Heart left ventricle (tissue), 16 donors: ENCODE results near the gene AGMO. TPM values are rescaled to one million over a fixed set of nuclear protein-coding genes. Genes with fewer than 3 reads are reported as not detected.

Experiments
- ATAC-seq, 4 donors: fragments of 200-7000 bp; cut with Tn5 transposase; one replicate each; pipeline ENCODE4 v1.9.1; 2020 to 2022; ENCODE audit warnings: moderate library complexity in 4 of 4, mild to moderate bottlenecking in 3 of 4, moderate number of reproducible peaks in 1 of 4
- DNase-seq, 5 donors: peaks; one replicate each; pipeline ENCODE4 v3.0.0-alpha.2; 2020
- H3K27ac ChIP-seq, 12 donors: fragments of 200-600 bp; sonication (generic) in 4 of 12; one replicate each; pipeline versions ENCODE4 v1.5.0 to v1.8.0; 2016 to 2022; ENCODE audit warnings: mild to moderate bottlenecking in 2 of 12
- H3K27me3 ChIP-seq, 9 donors: fragments of 200-600 bp; sonication (generic) in 2 of 9; one replicate each; pipeline versions ENCODE4 v1.5.1 to v1.8.0; 2016 to 2022; ENCODE audit warnings: mild to moderate bottlenecking in 3 of 9
- H3K36me3 ChIP-seq, 9 donors: fragments of 200-600 bp; sonication (generic) in 2 of 9; one replicate each; pipeline versions ENCODE4 v1.5.0 to v1.8.0; 2018 to 2022; ENCODE audit warnings: mild to moderate bottlenecking in 2 of 9
- H3K4me1 ChIP-seq, 12 donors: fragments of 200-600 bp; sonication (generic) in 4 of 12; one replicate each; pipeline versions ENCODE4 v1.5.0 to v1.8.0; 2016 to 2022; ENCODE audit warnings: mild to moderate bottlenecking in 3 of 12
- H3K4me3 ChIP-seq, 12 donors: fragments of 200-600 bp; sonication (generic) in 4 of 12; one replicate each; pipeline versions ENCODE4 v1.5.0 to v1.8.0; 2017 to 2022; ENCODE audit warnings: mild to moderate bottlenecking in 9 of 12, moderate library complexity in 4 of 12
- H3K9me3 ChIP-seq, 12 donors: fragments of 200-600 bp; sonication (generic) in 4 of 12; one replicate each; pipeline versions ENCODE4 v1.5.0 to v1.8.0; 2016 to 2022; ENCODE audit warnings: mild to moderate bottlenecking in 1 of 12
- POLR2A ChIP-seq, 2 donors: fragments of 450-650 bp; IDR thresholded peaks; one replicate each; pipeline ENCODE4 v1.6.1; 2017; ENCODE audit warnings: antibody characterized with exemption in 2 of 2, mild to moderate bottlenecking in 2 of 2, moderate library complexity in 2 of 2
- WGBS, 4 donors: extraction: QIAGEN DNeasy Blood & Tissue Kit in 2 of 4; methylation state at CpG; one replicate each; pipeline versions ENCODE4 v1.1.5 to v1.1.7; 2013 to 2018; 5-methylcytosine and 5-hydroxymethylcytosine counted together
- intact Hi-C, 10 donors: fragments of 100-400 bp; cut with DNase I; formaldehyde crosslinking; loops; one replicate each; pipeline versions ENCODE4 v1.11.1 to v1.14.2; 2022
- polyA plus RNA-seq, 2 donors: library from polyadenylated mRNA; stranded (reverse); fragments of 200-250 nt; gene quantifications; one replicate each; pipeline ENCODE4 v1.2.3, GENCODE V29; 2013
- total RNA-seq, 9 donors: library from RNA; depleted of rRNA in 2 of 9; stranded (reverse); fragments of >200 nt in 2 of 9; fragmentation: NEBNext Ultra II Directional in 3 of 9; extraction: Animal tissue kit (Norgen Biotek cat#: 25700) in 3 of 9; gene quantifications; one replicate each; pipeline versions ENCODE4 v1.1.0 to v1.2.4, GENCODE V29; 2016 to 2023
- TF ChIP-seq, protein P1 (sequence below), 12 donors: fragments of 200-600 bp; sonication (generic) in 4 of 12; IDR thresholded peaks; one replicate each; pipeline versions ENCODE4 v1.5.0 to v1.8.0; 2018 to 2022; ENCODE audit warnings: antibody characterized with exemption in 12 of 12, mild to moderate bottlenecking in 5 of 12
- donor health status: ischemic (EF 13 %, LVEDD 7.1; RV severe dilation, severe dysfunction).
- donor health status: healthy with polysubstance abuse.
- donor health status: DM: no; HTN: yes; CAD: no.
- donor health status: DM: no; HTN: no; CAD: no.
- donor health status: ischemic (EF 25% LVEDD 6.9; RV normal size, moderate dysfunction).
- donor health status: ischemic (EF 25% LVEDD 5.7; RV mildly dilated, moderate dysfunction).
- donor health status: healthy.
- donor health status: DM: yes; HTN: yes; CAD: no.
- donor health status: ischemic (EF 35%, LVEDD 5.7; RV mildly dilated, moderate dysfunction).
- donor health status: nonischemic (EF 11% LVEDD 7.7; RV severe dilation, severe dysfunction).
- donor health status: DM: yes; HTN: yes; CAD: no.
- donor health status: PGD.
- donor health status: ischemic (EF 29% LVEDD 5.4; RV normal size, mild dysfunction).
- donor health status: nonischemic (EF 23%, LVEDD 6.1; RV moderate dilation, normal function).

AGMO gene
- total and polyA plus RNA-seq, 11 donors: 0.12 to 0.72 (median 0.40) TPM; not detected in 1

DNA sequence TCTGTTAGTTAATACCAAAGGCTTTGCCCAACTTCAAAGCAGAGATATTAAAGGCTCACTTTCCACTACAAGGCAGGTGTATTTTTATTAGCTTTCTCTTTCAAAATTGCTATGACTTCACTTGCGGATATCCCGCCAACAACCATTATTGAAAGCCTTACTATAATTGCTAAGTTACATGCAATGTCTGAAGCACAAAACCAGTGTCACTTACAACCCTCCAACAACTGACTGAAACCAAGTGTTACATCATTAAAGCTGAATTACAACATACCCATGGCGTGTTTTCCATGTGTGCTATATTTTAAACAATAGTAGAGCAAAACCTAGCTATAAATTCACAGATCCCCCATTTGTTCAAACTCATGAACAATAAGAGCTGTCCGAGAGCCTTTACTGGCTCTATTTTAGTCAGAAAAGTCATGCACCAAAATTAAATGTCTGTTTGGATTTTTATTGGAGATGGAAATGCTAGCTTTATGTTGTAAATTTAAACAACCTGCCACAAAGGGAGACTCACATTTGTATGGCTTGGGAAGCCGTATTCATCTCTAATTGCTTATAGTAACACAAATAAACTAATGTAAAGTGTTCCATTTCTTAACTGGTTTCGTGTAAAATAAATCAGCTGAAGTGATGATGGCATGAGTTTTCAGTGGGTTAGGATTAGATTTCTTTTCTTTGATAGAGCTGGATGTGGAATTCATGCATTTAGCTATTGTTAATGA lies 227.1 kb downstream of the AGMO start:
- ATAC-seq: no peak
- H3K27ac ChIP-seq: no peak overlapping the region
- WGBS, 4 donors: 93 to 94% (median 93%) methylated on average over 6 of the region's 6 CpGs
- H3K4me1 ChIP-seq: no peaks in the 10 kb centered on the region
- peaks cover 0 to 16% (median 9%) of the 10 kb centered on the region in 12 donors for H3K9me3 ChIP-seq
- H3K36me3 ChIP-seq: no peaks in the 10 kb centered on the region
- no peaks in the 10 kb centered on the region for H3K27me3 ChIP-seq
- intact Hi-C loops: loop anchor here in 2 of 10 donors (5.0 to 10.0 kb wide), 2 partner anchors 220 to 223 kb away; no protein-coding TSS in a partner anchor
- no peak overlapping the region for H3K4me3 ChIP-seq
- TF ChIP-seq, protein P1, sequence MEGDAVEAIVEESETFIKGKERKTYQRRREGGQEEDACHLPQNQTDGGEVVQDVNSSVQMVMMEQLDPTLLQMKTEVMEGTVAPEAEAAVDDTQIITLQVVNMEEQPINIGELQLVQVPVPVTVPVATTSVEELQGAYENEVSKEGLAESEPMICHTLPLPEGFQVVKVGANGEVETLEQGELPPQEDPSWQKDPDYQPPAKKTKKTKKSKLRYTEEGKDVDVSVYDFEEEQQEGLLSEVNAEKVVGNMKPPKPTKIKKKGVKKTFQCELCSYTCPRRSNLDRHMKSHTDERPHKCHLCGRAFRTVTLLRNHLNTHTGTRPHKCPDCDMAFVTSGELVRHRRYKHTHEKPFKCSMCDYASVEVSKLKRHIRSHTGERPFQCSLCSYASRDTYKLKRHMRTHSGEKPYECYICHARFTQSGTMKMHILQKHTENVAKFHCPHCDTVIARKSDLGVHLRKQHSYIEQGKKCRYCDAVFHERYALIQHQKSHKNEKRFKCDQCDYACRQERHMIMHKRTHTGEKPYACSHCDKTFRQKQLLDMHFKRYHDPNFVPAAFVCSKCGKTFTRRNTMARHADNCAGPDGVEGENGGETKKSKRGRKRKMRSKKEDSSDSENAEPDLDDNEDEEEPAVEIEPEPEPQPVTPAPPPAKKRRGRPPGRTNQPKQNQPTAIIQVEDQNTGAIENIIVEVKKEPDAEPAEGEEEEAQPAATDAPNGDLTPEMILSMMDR (IDR thresholded peaks at IDR 0.05): no peak
- no peak for TF ChIP-seq POLR2A (IDR thresholded peaks at IDR 0.05)
- no peak for DNase-seq

DNA sequence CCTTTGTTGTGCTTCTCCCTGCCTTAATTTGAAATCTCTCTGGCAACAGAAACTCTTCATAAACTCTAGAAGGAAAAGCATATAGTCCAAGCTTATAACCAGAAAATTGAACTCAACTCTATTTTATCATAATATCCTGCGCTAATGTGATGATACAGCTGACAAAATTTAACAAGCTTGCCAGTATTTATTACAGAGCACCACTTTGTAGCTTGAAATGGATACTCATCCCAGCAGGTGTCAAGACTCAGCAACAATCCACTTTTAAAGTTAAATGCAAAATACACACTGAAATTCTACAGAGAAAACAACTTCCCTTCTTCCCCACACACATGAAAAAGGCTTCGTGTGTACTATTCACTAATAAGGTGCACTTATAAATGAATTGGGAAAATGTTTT lies 228.9 kb downstream of the AGMO start:
- H3K4me1 ChIP-seq: no peaks in the 10 kb centered on the region
- TF ChIP-seq, protein P1 (IDR thresholded peaks at IDR 0.05): no peak
- TF ChIP-seq POLR2A (IDR thresholded peaks at IDR 0.05): no peak
- H3K4me3 ChIP-seq: no peak overlapping the region
- 88 to 92% (median 90%) methylated on average over 2 of the region's 2 CpGs for WGBS, 4 donors
- no peaks in the 10 kb centered on the region for H3K36me3 ChIP-seq
- intact Hi-C loops: loop anchor here in 2 of 10 donors (5.0 to 10.0 kb wide), 2 partner anchors 222 to 224 kb away; no protein-coding TSS in a partner anchor
- DNase-seq (no peak), ATAC-seq (no peak)
- H3K9me3 ChIP-seq: peaks cover 0 to under 1% (median 0%) of the 10 kb centered on the region in 12 donors
- no peak overlapping the region for H3K27ac ChIP-seq
- H3K27me3 ChIP-seq: no peaks in the 10 kb centered on the region

DNA sequence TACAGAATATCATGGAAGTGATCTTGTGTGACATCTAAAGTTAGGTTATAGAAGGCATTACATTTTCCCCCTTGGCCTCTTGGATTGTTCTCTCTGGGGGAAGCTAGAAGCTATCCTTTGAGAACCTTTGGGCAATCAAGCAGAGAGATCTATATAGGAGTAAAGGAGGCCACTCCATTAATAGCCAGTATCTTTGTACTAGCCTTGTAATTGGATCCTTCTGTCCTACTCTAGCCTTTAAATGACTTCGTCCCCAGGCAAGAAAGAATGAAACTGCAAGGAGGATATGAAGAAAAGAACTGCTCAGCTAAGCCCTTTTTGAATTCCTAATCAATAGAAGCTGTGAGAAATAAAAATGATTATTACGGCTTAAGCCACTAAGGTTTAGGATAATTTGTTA lies 230.9 kb downstream of the AGMO start:
- no peaks in the 10 kb centered on the region for H3K9me3 ChIP-seq
- no peak for ATAC-seq
- H3K36me3 ChIP-seq: no peaks in the 10 kb centered on the region
- no peaks in the 10 kb centered on the region for H3K4me1 ChIP-seq
- no peak for DNase-seq
- intact Hi-C loops: loop anchor here in 2 of 10 donors (5.0 to 10.0 kb wide), 2 partner anchors 224 to 226 kb away; no protein-coding TSS in a partner anchor
- TF ChIP-seq, protein P1 (IDR thresholded peaks at IDR 0.05): no peak
- TF ChIP-seq POLR2A (IDR thresholded peaks at IDR 0.05): no peak
- no peaks in the 10 kb centered on the region for H3K27me3 ChIP-seq
- H3K27ac ChIP-seq: no peak overlapping the region
- no peak overlapping the region for H3K4me3 ChIP-seq
- 88 to 94% (median 89%) methylated on average over 2 of the region's 2 CpGs for WGBS, 4 donors

DNA sequence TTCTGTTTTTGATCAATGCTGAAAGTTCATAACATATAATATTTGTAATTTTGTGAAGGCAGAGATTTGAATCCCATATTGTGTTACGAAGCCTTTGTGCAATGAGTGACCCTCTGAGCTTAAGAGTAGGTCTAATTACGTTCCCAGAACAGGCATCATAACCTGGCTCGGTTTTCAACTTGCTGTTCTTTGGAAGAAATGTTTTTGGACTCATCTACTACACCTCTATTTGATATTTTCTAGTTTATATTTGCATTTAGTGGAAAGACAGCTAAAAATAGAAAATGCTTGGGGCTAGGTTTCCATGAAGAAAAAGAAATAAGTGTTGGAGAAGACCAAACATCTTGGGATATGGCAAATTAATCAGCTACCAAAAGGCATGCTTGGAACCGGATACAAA lies 234.8 kb downstream of the AGMO start:
- Histone ChIP-seq H3K27ac (no peak overlapping the region), H3K36me3 (no peaks in the 10 kb centered on the region), H3K9me3 (no peaks in the 10 kb centered on the region), H3K4me1 (peaks cover 0 to 4% (median 0%) of the 10 kb centered on the region in 12 donors), H3K27me3 (no peaks in the 10 kb centered on the region), H3K4me3 (no peak overlapping the region)
- intact Hi-C loops: loop anchor here (2.0 to 10.0 kb wide), 10 partner anchors 58 to 748 kb away; partner anchors contain the start of gene MEOX2 (in 2 of the 10)
- WGBS, 4 donors: 83 to 93% (median 89%) methylated on average over 4 of the region's 4 CpGs
- ATAC-seq: no peak
- TF ChIP-seq, protein P1 (IDR thresholded peaks at IDR 0.05): no peak
- TF ChIP-seq POLR2A (IDR thresholded peaks at IDR 0.05): no peak
- no peak for DNase-seq
